GM12801 (cell line): Measurements from ENCODE around the gene AAK1.

ENCODE experiments used
- CTCF ChIP-seq: IDR thresholded peaks from one replicate; pipeline ENCODE4 v1.5.1; 2011; ENCODE audit warnings: control low read depth; ENCODE audit not compliant: insufficient read length; ENCODE audit errors: extremely low read depth

Gene AAK1

GRCh38 chr2:69603146-69603743 lies 40.3 kb downstream of the AAK1 start:
- no peak for TF ChIP-seq CTCF

GRCh38 chr2:69601179-69601612 lies 42.3 kb downstream of the AAK1 start:
- TF ChIP-seq CTCF: no peak

- TF ChIP-seq CTCF: no peak
Measured at GRCh38 chr2:69600425-69600824, 43.1 kb downstream of the AAK1 start.

GRCh38 chr2:69597843-69598610 lies 45.5 kb downstream of the AAK1 start:
- TF ChIP-seq CTCF: no peak

- TF ChIP-seq CTCF: no peak
Measured at GRCh38 chr2:69597105-69597504, 46.4 kb downstream of the AAK1 start.

- no peak for TF ChIP-seq CTCF
Measured at GRCh38 chr2:69594341-69594740, 49.2 kb downstream of the AAK1 start.

- no peak for TF ChIP-seq CTCF
Measured at GRCh38 chr2:69592511-69592910, 51.0 kb downstream of the AAK1 start.
